Erythroblast (primary cell): ENCODE data around the gene IFNK.
A peak's percentile ranks its signal among the peaks of the same experiment; 100 is the strongest.

Source experiments
- DNase-seq, 2 experiments: peaks; one replicate each; lab custom pipeline; 2025; lab: John Stamatoyannopoulos, UW
- GATA1 ChIP-seq: IDR thresholded peaks from 2 replicates; pipeline ENCODE4 v1.6.1; 2011; ENCODE audit warnings: low read depth, mild to moderate bottlenecking, control low read depth, low read length, moderate library complexity
- POLR2A ChIP-seq: IDR thresholded peaks from 2 replicates; pipeline ENCODE4 v1.6.1; 2011; ENCODE audit warnings: mild to moderate bottlenecking, low read length

Gene IFNK, protein sequence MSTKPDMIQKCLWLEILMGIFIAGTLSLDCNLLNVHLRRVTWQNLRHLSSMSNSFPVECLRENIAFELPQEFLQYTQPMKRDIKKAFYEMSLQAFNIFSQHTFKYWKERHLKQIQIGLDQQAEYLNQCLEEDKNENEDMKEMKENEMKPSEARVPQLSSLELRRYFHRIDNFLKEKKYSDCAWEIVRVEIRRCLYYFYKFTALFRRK

DNA sequence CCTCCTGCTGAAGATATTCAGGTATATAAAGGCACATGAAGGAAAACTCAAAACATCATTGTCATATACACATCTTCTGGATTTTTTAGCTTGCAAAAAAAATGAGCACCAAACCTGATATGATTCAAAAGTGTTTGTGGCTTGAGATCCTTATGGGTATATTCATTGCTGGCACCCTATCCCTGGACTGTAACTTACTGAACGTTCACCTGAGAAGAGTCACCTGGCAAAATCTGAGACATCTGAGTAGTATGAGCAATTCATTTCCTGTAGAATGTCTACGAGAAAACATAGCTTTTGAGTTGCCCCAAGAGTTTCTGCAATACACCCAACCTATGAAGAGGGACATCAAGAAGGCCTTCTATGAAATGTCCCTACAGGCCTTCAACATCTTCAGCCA, at the start of gene IFNK:
Gene IFNK (plus strand): TSS at position 55 of the 400 bp plus-strand sequence. CDS start 47 bp downstream, at position 102.
- TF ChIP-seq POLR2A (no peak), GATA1 (no peak)
- no peak for DNase-seq

DNA sequence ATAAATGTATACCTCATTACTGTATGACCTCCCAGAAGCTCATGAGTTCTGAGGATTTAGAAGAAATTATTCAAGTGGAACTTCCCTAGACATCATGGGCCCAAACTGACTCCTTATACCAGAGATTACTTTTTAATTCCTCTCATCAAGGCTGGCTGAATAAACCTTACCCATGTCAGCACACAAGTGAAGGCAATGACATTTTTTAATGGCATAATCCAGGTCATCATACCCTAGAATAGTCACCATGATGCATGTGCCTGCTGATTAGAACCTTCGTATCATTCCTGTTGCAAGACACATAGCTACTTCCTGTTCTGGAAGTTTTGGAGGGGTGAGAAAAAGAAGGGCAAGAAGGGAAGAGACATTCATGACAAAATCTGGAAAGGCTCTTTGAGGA, 49.8 kb upstream of the IFNK start:
- no peak for DNase-seq
- no peak for TF ChIP-seq GATA1
- no peak for TF ChIP-seq POLR2A

- DNase-seq = no peak
- TF ChIP-seq POLR2A (no peak), GATA1 (no peak)
Measured at GRCh38 chr9:27475057-27475595, 49.0 kb upstream of the IFNK start.

GRCh38 chr9:27476870-27477515, 47.1 kb upstream of the IFNK start:
- TF ChIP-seq POLR2A (no peak), GATA1 (no peak)
- DNase-seq = no peak

DNA sequence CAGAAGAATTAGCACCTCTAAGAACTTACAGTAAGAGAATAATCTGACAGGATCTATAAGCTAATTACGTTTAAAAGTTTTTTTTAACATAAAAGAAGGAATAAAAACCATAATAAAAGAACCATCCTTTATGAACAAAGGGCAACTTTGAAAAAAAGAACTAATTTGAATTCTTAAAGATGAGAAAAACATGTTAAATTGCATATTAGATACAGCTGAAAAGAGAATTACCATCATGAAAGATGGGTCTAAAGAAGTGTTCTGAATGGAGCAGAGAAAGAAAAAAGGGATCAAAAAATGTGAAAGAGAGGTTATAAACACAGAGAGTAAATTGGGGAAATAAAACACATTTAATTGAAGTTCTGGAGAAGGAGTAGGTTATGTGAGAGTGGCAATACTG, 45.8 kb upstream of the IFNK start:
- TF ChIP-seq GATA1 (no peak), POLR2A (no peak)
- DNase-seq = no peak

DNA sequence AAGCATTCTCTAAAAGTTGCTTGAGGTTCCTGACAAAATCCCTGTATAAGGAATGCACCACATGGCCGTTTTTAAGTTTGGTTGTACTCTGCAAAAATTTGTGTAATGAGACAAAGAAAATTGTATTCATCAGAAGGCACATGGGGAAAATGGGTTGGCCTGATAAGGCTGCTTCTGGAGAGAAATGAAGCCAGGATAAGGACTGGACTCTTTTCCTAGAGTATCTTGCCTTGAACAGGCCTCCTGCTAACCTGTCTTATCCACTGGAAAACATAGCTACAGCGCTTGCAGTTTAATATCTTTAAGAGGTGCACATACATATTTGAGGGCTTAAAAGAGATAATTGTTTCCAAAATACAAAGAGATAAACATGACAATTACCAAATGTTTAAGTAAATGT, 41.4 kb upstream of the IFNK start:
- TF ChIP-seq GATA1 = no peak
- TF ChIP-seq POLR2A = no peak
- DNase-seq = peak; percentile 36 to 85

GRCh38 chr9:27483576-27483975, 40.5 kb upstream of the IFNK start:
- DNase-seq = no peak
- no peak for TF ChIP-seq GATA1
- no peak for TF ChIP-seq POLR2A

GRCh38 chr9:27485158-27485557, 38.9 kb upstream of the IFNK start:
- no peak for DNase-seq
- no peak for TF ChIP-seq GATA1
- TF ChIP-seq POLR2A = no peak

- no peak for DNase-seq
- no peak for TF ChIP-seq POLR2A
- TF ChIP-seq GATA1 = no peak
Measured at GRCh38 chr9:27487128-27487640, 36.9 kb upstream of the IFNK start.

DNA sequence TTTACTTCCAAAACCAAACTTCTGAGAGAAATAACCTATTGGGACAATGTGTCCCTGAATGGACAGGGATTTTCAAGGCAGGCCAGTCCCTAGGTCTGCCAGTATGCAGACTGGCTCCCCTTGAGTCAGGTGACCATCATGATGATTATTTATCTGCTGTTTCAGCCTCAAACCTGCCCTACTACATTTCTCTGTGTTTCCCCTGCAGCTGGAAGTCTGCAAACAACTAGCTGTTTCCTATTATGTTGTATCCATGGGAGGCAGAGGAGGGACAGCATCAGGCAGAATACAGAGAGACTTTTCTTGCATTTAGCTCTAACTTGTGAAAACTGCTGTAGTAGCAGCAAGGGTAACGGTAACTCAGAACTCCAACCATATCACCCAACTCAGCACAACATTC, 36.2 kb upstream of the IFNK start:
- TF ChIP-seq GATA1 (no peak), POLR2A (no peak)
- no peak for DNase-seq

DNA sequence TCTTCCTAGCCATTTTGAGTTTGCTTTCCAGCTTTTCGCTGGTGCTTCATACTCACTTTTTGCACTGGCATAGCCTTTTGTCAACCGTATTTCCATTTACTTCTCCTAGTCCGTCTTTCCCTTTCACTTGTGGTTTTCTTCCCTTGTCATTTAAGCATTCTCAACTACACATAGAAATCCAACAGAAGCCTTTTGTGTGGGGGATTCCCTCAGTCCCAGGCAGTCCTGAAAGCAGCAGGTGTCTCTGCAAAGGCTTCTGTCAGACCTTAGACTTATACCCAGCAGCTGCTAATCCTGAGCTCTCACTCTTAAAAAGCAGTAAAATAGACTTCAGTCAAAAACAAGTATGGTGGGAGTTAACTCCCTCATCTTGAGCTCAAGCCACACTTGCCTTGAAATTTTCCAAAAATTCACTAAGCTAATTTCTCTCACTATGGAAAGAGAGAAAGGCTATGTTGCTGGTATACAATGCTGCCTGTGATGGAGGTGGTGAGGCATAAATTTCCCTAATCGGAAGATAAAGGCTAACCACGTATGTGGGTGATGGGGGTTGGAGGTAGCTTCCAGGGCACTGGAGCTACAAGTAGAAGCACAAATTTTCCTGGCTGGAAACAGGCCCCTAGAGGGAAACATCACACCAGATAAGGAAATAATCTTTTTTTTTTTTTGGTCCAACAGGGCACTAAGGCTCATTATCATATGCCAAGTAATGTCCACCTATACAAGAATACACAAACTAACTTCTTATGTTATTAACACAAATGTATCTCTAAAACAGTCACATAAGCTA, 34.8 kb upstream of the IFNK start:
- TF ChIP-seq POLR2A = no peak
- peak in 1 of 2 experiments; percentile 6 for DNase-seq

DNA sequence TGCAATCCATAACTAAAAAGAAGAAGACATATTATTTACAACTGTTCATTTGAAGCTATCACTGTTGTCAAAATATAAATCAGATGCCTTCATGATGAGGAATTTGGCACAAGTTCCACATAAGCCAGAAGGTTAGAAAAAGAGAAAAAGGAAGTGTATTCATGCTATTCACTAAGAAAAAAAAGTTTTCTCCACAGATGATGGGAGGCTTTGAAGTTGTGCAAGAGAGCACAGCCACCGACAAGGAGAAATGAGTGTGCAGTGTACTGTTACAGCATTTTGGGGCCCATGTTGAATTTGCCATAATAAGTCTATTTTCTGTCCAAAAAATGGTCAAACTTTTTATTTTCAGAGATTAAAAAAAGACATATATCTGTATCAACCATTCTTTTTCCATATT, 32.9 kb upstream of the IFNK start:
- TF ChIP-seq POLR2A (no peak), GATA1 (no peak)
- DNase-seq = no peak

- no peak for DNase-seq
- TF ChIP-seq POLR2A (no peak), GATA1 (no peak)
Measured at GRCh38 chr9:27495480-27496134, 28.5 kb upstream of the IFNK start.
